Gastroesophageal sphincter (tissue), 3 donors: Measurements from ENCODE around the gene MARK3.

Source experiments
- POLR2A ChIP-seq, 2 donors: fragments of 450-650 bp; IDR thresholded peaks; one replicate each; pipeline ENCODE4 v1.6.1; 2017; ENCODE audit warnings: antibody characterized with exemption in 2 of 2, mild to moderate bottlenecking in 2 of 2, moderate library complexity in 1 of 2
- TF ChIP-seq, protein P1 (sequence below), 4 experiments: fragments of 200-600 bp in 2 of 4; fragments of 450-650 bp in 2 of 4; sonication (generic) in 1 of 4; IDR thresholded peaks; one replicate each; pipeline ENCODE4 v1.5.1; 2017 to 2019; ENCODE audit warnings: antibody characterized with exemption in 4 of 4, mild to moderate bottlenecking in 2 of 4, moderate library complexity in 2 of 4

DNA sequence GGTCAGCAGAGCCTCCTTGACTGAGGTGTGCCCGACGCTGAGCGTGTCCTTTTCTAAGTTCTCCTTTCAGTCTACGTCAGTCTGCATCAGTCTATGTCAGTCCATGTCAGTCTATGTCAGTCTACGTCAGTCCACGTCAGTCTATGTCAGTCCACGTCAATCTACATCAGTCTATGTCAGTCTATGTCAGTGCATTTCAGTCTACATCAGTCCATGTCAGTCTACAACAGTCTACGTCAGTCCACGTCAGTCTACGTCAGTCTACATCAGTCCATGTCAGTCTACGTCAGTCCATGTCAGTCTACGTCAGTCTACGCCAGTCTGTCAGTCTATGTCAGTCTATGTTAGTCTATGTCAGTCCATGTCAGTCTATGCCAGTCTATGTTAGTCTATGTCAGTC lies 35.2 kb upstream of the MARK3 start:
- TF ChIP-seq POLR2A (IDR thresholded peaks at IDR 0.05), result no peak
- TF ChIP-seq, protein P1, sequence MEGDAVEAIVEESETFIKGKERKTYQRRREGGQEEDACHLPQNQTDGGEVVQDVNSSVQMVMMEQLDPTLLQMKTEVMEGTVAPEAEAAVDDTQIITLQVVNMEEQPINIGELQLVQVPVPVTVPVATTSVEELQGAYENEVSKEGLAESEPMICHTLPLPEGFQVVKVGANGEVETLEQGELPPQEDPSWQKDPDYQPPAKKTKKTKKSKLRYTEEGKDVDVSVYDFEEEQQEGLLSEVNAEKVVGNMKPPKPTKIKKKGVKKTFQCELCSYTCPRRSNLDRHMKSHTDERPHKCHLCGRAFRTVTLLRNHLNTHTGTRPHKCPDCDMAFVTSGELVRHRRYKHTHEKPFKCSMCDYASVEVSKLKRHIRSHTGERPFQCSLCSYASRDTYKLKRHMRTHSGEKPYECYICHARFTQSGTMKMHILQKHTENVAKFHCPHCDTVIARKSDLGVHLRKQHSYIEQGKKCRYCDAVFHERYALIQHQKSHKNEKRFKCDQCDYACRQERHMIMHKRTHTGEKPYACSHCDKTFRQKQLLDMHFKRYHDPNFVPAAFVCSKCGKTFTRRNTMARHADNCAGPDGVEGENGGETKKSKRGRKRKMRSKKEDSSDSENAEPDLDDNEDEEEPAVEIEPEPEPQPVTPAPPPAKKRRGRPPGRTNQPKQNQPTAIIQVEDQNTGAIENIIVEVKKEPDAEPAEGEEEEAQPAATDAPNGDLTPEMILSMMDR (IDR thresholded peaks at IDR 0.05), result no peak
